ENCODE measurements around the gene NUDT3.

NUDT3 gene

DNA sequence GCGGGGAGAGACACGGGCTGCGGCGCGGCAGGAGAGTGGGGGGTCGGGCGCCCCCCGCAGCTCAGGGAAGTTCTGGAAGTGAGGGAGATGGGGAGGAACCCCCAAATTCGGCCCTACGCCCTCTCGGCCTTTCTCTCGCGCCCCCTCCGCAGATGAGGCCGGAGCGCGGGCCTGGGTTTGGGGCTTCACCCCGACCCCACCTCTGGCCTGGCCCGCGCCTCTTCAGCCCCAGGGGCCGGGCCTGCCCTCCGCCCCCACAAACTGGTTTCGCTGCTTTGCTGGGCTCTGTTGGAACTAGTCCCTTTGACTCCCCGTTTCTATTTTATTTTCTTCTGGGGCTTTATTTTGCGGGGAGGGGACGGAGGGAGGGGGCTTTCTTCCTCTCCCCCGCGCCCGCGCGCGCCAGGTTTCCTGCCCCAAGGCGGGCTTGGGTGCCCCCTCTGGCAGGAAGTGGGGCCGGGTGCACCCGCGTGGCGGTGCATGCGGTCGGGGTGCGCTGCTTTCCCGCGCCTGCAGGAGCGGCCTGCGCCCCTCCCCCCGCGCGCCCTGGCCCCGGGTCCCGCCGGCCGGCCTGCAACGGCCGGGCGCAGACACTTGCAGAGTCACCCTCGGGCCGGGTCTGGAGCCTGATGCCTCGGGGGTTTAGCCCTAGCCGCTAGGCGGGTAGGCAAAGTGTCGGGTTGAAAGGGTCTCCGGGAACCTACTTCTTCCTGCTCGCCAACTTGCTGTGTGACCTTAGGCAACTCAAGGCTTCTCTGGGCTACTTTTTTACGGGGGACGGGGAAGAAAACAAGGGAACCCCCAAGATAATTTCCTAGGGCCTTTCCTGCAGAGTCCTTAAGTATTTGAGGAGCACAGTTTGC is 154.5 kb downstream of the NUDT3 start:
- no peak for FAIRE-seq

DNA sequence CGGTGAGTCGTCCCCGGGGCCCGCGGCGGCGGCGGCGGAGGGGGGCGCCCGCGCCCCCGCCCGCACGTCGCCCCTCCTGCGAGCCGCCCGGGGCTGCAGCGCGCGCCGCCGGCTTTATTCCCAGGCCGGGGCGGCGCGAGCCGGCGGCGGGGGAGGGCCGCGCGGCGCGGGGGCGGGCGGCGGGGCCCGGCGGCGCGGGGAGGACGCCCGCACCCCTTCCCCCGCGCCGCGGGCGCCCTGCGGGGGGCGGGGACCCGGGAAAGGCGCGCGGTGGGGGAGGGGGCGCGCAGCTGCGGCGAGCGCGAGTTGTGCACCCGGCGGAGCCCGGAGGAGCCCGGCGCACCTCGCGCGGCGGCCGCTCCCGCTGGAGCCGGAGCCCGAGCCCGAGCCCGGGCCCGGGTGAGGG is 155.2 kb downstream of the NUDT3 start:
- FAIRE-seq, result no peak

DNA sequence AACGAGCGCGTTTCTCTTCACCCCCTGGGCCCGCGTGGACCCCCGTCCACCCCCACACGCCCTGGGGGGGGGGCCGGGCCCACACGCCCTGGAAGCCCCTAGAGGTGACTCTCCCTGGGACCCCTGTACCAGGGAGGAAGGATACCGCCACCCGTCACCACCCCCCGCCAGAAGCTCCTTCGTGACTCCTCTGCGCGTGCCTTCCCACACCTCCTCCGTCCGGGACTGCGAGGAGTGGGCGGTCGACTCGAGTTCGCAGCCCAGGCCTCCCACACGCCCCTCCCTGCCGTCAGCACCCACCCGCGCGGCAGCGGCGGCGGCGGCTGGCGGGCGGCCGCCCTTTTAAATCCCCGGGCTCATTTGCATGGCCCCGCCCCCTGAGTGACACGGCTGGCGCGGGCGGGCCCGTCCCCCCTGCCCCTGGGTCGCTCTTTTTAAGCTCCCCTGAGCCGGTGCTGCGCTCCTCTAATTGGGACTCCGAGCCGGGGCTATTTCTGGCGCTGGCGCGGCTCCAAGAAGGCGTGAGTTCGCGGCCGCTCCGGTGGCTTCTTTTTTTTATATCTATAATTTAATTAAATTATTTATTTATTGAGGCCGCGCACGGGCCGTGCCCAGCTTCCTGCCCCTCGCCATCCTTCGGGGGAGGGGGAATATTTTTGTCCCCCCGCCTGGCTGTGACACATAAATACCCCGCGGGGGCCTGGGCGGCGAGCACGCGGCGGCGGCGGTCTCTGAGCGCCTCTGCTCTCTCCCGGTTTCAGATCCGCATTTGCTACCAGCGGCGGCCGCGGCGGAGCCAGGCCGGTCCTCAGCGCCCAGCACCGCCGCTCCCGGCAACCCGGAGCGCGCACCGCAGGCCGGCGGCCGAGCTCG is 155.8 kb downstream of the NUDT3 start, which contains the start of gene HMGA1:
TSS of gene HMGA1 (plus strand) at position 431 of the 873 bp plus-strand sequence. CDS start 3,908 bp downstream, outside the sequence.
- FAIRE-seq, result no peak

DNA sequence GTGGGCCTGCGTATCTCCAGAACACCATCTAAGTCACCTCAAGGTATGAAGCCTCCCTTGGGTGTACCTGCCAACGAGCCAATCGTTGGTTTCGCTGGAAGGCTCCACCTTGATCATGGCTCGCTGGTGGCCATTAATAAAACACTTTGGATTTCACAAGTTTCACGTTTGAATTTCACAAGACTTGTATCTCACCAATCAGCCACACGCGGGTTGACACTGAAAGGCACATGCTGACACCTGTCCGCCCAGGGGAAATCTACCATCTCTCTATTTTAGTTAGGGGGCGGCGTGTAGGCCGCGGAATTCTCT is 156.4 kb downstream of the NUDT3 start:
- FAIRE-seq, result no peak

DNA sequence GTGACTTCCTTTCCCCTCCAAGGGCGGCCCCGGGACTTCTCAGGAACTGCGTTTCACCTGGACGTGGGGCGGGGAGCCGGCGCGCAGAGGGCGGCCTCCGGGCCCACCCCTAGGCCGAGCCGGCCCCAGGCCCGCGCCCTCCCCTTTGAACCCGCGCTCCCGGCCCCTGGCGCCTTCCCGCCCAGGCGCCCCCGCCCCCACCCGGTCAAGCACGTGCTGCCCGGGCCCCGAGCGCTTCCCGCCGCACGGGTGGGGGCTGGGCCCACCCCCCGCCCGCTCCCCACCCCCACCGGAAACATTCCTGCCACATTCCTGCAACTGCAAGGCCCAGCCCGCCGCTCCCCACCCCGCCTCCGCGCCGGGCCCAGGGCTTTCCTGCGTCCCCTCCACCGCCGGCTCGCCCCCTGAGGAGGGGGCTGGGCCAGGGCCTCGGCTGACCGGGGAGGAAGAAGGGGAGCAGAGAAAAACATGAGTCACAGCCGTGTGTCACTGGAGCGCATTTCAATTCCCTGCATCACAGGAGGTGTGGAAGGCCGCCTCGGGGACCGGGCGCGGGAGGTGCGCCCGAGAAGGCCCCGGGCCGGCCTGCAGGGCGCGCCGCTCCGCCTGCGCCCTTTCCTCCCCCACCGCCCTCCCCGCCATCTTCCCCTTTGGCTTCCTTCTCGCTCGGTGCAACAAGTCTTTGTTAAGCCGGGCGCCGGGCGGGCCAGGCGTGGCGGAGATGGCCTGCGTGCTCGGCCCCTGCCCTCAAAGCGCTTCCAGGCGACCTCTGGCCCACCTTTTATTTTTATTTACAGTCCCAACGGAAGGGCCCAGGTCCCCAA is 156.9 kb downstream of the NUDT3 start:
- no peak for FAIRE-seq

DNA sequence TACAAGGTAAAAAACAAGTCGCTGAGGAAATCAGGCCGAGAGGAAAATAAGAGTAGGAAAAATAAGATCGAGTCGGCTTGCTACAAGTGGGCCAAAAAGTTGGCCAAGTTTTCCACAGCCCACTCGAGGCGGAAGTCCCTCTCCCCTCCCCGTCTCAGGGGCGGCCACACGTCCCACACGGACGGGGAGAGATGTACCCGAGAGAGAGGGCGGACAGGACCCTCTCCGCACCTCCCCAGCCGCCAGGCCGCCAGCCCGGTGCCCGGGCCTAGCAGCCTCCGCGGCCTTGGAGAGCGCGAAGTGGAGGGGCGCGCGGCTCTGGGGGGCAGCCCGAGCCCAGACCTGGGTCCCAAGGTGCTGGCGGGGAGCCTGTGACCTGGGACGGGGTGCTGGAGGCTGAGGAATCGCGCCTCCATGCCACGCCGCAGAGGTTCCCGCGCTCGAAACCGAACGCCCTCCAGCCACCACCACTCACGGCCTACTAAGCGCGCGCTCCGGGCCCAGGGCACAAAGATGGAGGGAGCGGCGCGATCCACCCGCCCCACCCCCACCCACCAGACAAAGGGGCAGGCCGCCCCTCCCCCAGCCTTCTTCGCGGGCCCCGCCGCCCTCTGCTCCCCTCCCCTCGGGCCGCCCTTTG is 157.7 kb downstream of the NUDT3 start:
- no peak for FAIRE-seq

DNA sequence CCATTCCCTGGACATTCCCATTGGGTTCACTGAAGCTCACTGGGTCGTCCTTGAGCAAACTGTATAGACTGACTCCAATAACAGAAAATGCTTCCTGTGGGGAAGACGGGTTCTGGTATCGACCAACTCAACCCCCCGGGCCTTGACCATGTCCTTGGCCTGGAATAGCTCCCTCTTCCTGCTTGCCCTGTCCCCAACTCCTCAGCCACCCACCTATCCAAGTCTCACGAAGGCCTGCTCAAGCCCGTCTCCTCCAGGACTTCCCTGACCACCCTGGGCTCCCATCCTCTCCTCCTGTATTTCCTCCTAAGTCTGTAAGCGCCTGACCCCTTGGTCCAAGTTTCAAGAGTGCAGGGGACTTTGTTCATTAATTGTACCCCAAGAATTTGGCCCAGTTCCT is 158.6 kb downstream of the NUDT3 start:
- no peak for FAIRE-seq

DNA sequence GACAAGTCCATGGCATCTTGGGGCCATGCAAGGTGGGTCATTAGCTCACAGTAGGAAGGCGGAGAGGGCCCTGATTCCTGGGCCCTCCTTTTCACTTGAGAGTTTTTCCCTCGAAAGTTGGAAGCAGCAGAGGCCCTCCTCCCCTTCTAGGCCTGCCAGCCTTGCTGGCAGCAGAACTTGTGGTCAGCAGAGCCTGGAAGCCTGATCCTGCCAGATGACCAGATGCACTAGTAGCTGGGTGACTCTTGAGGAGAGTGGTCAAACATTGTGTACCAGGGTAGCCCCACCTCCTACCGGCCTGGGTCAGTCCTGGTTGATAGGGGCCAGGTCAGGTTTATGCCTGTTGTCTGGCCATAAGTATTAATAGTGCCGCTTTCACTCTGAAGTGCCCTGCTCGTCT is 159.6 kb downstream of the NUDT3 start:
- FAIRE-seq, result no peak

DNA sequence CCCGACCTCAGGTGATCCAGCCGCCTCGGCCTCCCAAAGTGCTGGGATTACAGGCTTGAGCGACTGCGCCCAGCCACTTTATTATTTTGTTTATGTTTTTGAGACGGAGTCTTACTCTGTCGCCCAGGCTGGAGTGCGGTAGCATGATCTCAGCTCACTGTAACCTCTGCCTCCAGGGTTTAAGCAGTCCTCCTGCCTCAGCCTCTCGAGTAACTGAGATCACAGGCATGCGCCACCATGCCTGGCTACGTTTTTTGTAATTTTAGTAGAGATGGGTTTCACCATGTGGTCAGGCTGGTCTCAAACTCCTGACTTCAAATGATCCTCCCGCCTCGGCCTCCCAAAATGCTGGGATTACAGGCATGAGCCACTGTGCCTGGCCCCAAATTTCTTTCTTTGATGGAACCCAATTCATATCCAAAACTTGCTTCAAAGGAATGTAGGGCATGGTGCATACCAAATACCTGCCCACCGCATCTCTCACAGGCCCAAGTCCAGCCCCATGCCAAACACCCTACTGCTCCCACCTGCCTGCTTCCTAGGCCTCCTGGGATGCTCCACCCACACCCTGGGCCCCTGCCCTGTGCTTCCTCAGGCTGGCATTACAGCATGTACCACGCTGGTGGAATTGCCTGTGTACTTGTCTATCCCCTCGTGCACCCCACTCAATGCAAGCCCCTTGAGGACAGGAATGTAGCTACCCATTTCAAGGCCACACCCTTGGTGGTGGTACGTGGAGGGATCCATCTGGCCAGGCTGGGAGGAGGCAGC is 160.7 kb downstream of the NUDT3 start:
- FAIRE-seq, result no peak

DNA sequence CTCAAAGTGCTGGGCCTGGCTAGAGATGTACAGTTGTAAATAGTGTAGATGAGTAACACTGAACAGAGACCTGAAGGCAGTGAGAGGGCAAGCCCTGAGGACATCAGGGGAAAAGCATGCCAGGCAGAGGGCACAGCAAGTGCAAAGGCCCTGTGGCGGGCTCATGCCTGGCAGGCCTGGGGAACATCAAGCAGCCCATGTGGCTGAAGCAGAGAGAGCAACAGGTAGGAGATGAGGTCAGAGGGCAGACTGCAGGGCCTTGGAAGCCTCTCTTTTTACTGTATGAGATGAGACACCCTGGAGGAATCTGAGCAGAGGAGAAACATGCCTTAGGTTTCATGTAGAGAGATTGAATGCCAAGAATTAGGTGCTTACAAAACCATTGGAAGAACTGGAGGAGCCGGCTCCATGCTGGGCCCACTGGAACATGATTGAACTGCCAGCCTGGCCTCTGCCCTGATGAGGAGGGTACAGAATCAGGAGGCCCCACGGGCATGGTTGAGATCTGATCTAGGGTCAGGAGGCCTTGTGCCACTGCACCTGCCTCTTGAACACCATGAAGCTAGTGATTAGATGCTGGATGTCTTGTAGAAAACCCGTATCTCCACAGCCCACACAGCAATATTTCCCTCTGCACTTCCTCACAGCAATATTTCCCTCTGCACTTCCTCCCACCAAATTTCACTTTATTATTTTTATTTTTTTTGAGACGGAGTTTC is 161.7 kb downstream of the NUDT3 start:
- no peak for FAIRE-seq

DNA sequence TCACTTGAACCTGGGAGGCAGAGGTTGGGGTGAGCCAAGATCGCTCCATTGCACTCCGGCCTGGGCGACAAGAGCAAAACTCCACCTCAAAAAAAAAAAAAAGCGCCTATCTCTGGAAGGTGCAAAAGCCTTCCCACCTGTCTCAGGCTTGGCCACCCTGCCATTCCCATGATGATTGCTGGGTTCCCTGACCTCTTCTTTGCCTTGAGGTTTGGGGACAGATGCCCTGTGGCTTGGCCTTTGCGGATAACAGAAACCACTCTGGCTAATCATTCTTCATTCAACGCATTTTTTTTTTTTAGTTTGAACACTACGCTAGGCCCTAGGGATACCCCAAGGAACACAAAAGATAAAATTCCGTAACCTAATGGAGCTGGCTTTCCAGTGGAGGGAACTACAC is 162.6 kb downstream of the NUDT3 start:
- no peak for FAIRE-seq

Measured in TTC549 (cell line).